Middle frontal gyrus (tissue), 1 donor: Measurements from ENCODE around the gene STOX2.

Experiments used
- DNase-seq: peaks from one replicate; pipeline ENCODE4 v3.0.0-alpha.2; 2015; ENCODE audit warnings: low spot score; ENCODE audit errors: extremely low spot score

Gene STOX2

GRCh38 chr4:184067931-184068554 lies 162.9 kb downstream of the STOX2 start:
- no peak for DNase-seq
